A549 (cell line): ENCODE data around the gene GNPTG.

Source experiments
- CBX8 ChIP-seq: fragments of 200-600 bp; sonication (generic); IDR thresholded peaks from 2 replicates; pipeline ENCODE4 v1.6.1; 2016
- EP300 ChIP-seq, 2 experiments: fragments of >200 bp; sonication (Bioruptor Twin); formaldehyde crosslinking; IDR thresholded peaks; 2 replicates in 1 of 2; 3 replicates in 1 of 2; pipeline ENCODE4 v1.6.1; 2016 to 2017
- FOSL2 ChIP-seq, 2 experiments: fragments of 450-650 bp in 1 of 2; fragments of >200 bp in 1 of 2; sonication (Bioruptor Twin) in 1 of 2; formaldehyde crosslinking; IDR thresholded peaks; 2 replicates each; pipeline versions ENCODE4 v1.5.0 to v1.6.1; 2016 to 2020; ENCODE audit warnings: mild to moderate bottlenecking in 1 of 2, moderate library complexity in 1 of 2
- JUN ChIP-seq, 2 experiments: fragments of >200 bp; sonication (Bioruptor Twin); formaldehyde crosslinking; IDR thresholded peaks; 2 replicates in 1 of 2; 3 replicates in 1 of 2; pipeline ENCODE4 v1.6.1; 2016 to 2017
- MYC ChIP-seq: IDR thresholded peaks from 2 replicates; pipeline ENCODE4 v1.6.1; 2012; ENCODE audit warnings: mild to moderate bottlenecking, inconsistent platforms, low read length, improper control_type of control experiment, borderline replicate concordance
- NR3C1 ChIP-seq: fragments of >200 bp; sonication (Bioruptor Twin); formaldehyde crosslinking; IDR thresholded peaks from 3 replicates; pipeline ENCODE4 v1.6.1; 2017
- RFX5 ChIP-seq: fragments of 450-650 bp; IDR thresholded peaks from 2 replicates; pipeline ENCODE4 v1.7.1; 2014; ENCODE audit warnings: antibody characterized with exemption, mild to moderate bottlenecking, moderate library complexity
- SMC3 ChIP-seq: fragments of >200 bp; sonication (Bioruptor Twin); formaldehyde crosslinking; IDR thresholded peaks from 3 replicates; pipeline ENCODE4 v1.6.1; 2018; ENCODE audit warnings: inconsistent platforms
- SREBF2 ChIP-seq: fragments of 450-650 bp; IDR thresholded peaks from 2 replicates; pipeline ENCODE4 v1.6.1; 2014; ENCODE audit warnings: mild to moderate bottlenecking, moderate library complexity
- TF ChIP-seq, protein P1 (sequence below): fragments of >200 bp; sonication (Bioruptor Twin); formaldehyde crosslinking; IDR thresholded peaks from 3 replicates; pipeline ENCODE4 v1.5.1; 2016
- TF ChIP-seq, protein P2 (sequence below): IDR thresholded peaks from 2 replicates; pipeline ENCODE4 v1.6.1; 2012

DNA sequence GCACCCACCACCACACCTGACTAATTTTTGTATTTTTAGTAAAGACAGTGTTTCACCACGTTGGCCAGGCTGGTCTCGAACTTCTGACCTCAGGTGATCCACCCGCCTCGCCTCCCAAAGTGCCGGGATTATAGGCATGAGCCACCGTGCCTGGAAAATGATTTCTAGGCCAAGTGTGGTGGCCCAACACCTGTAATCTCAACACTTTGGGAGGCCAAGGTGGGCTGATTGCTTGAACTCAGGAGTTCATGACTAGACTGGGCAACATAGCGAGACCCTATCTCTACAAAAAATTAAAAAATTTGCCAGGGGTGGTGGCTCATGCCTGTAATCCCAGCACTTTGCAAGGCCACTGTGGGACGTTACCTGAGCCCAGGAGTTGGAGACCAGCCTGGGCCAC, 29.3 kb upstream of the GNPTG start:
- no peak for TF ChIP-seq RFX5
- TF ChIP-seq SMC3 = no peak
- TF ChIP-seq, protein P1, sequence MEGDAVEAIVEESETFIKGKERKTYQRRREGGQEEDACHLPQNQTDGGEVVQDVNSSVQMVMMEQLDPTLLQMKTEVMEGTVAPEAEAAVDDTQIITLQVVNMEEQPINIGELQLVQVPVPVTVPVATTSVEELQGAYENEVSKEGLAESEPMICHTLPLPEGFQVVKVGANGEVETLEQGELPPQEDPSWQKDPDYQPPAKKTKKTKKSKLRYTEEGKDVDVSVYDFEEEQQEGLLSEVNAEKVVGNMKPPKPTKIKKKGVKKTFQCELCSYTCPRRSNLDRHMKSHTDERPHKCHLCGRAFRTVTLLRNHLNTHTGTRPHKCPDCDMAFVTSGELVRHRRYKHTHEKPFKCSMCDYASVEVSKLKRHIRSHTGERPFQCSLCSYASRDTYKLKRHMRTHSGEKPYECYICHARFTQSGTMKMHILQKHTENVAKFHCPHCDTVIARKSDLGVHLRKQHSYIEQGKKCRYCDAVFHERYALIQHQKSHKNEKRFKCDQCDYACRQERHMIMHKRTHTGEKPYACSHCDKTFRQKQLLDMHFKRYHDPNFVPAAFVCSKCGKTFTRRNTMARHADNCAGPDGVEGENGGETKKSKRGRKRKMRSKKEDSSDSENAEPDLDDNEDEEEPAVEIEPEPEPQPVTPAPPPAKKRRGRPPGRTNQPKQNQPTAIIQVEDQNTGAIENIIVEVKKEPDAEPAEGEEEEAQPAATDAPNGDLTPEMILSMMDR = no peak
- TF ChIP-seq SREBF2 = no peak
- no peak for TF ChIP-seq MYC
- no peak for TF ChIP-seq JUN (IDR thresholded peaks at IDR 0.05)
- no peak for TF ChIP-seq FOSL2 (IDR thresholded peaks at IDR 0.05)
- TF ChIP-seq FOSL2 (CRISPR knock-in tag; IDR thresholded peaks at IDR 0.05) = no peak
- TF ChIP-seq, protein P2, sequence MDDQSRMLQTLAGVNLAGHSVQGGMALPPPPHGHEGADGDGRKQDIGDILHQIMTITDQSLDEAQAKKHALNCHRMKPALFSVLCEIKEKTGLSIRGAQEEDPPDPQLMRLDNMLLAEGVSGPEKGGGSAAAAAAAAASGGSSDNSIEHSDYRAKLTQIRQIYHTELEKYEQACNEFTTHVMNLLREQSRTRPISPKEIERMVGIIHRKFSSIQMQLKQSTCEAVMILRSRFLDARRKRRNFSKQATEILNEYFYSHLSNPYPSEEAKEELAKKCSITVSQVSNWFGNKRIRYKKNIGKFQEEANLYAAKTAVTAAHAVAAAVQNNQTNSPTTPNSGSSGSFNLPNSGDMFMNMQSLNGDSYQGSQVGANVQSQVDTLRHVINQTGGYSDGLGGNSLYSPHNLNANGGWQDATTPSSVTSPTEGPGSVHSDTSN = no peak
- no peak for TF ChIP-seq EP300 (IDR thresholded peaks at IDR 0.05)
- no peak for TF ChIP-seq CBX8
- TF ChIP-seq NR3C1 = no peak
